Thymus (tissue), 11 donors: ENCODE measurements around the gene CCDC141. TPM values are rescaled to one million over a fixed set of nuclear protein-coding genes. Genes with fewer than 3 reads are reported as not detected.

Source experiments
- DNase-seq, 9 donors: peaks; one replicate each; pipeline ENCODE4 v3.0.0-alpha.2; 2013; ENCODE audit warnings: low spot score in 9 of 9, low read depth in 6 of 9, missing footprints in 1 of 9
- H3K27ac ChIP-seq, 2 donors: one replicate each; pipeline ENCODE4 v1.5.1; 2013; ENCODE audit warnings: control low read depth in 1 of 2, low read depth in 1 of 2, low read length in 1 of 2, mild to moderate bottlenecking in 1 of 2, moderate library complexity in 1 of 2
- H3K27me3 ChIP-seq, 2 donors: one replicate each; pipeline ENCODE4 v1.5.1; 2013; ENCODE audit warnings: low read length in 1 of 2; ENCODE audit not compliant: control insufficient read depth in 2 of 2, insufficient read depth in 1 of 2
- H3K36me3 ChIP-seq, 2 donors: one replicate each; pipeline ENCODE4 v1.5.1; 2013; ENCODE audit warnings: low read length in 1 of 2, mild to moderate bottlenecking in 1 of 2, moderate library complexity in 1 of 2; ENCODE audit not compliant: control insufficient read depth in 2 of 2, insufficient read depth in 2 of 2
- H3K4me1 ChIP-seq, 2 donors: one replicate each; pipeline ENCODE4 v1.5.1; 2013; ENCODE audit warnings: low read length in 2 of 2; ENCODE audit not compliant: control insufficient read depth in 2 of 2, insufficient read depth in 2 of 2
- H3K4me3 ChIP-seq, 2 donors: one replicate each; pipeline ENCODE4 v1.5.1; 2013; ENCODE audit warnings: low read length in 2 of 2, control low read depth in 1 of 2, mild to moderate bottlenecking in 1 of 2
- H3K9me3 ChIP-seq, 2 donors: one replicate each; pipeline ENCODE4 v1.5.1; 2013; ENCODE audit warnings: low read length in 1 of 2, mild to moderate bottlenecking in 1 of 2; ENCODE audit not compliant: control insufficient read depth in 2 of 2, insufficient read depth in 1 of 2
- WGBS: extraction: QIAGEN DNeasy Blood & Tissue Kit; methylation state at CpG from one replicate; pipeline ENCODE4 v1.1.7; 2013; 5-methylcytosine and 5-hydroxymethylcytosine counted together
- polyA plus RNA-seq: library from polyadenylated mRNA; stranded (reverse); fragments of 200-250 nt; gene quantifications from one replicate; pipeline ENCODE4 v1.2.3, GENCODE V29; 2013
- total RNA-seq: library from RNA; stranded (reverse); fragments of 120-200 nt; gene quantifications from one replicate; pipeline ENCODE4 v1.2.4, GENCODE V29; 2013
- donor health status: healthy.

The CCDC141 gene
- total and polyA plus RNA-seq, 2 donors, result 0.84 to 5.8 TPM

DNA sequence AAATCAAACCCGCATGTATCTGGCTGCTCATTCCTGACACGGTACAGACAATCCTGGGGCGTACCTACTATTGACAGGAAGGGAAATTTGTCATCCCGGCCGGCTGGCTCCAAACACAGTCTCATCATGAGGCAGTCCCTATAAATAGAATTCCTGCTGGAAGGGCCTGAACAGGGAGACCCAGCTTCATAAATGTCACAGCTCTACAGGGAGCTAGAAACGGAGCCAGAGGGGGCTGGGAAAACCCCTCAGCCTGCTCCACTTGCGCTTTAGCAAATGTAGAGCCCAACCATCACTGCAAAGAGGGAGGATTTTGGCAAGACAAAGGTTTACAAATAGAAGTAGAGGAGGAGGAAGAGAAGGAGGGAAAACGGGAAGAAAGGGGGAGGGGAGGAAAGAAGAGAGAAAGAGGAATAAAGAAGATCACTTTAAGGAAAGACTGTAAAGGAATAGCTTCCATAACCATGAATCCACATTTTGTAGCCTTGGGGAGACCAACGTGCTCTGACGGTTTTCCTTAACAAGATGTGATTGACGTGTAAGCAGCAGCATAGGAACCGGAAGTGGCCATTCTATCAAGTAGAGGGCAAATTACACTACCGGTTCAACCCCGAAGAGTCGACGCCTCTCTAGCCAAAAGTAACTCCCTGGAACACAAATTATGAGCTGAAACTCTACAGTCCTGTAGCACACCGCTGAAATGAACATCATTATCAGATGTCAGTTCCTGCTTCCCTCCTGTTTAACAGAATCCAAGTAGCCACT, 185.9 kb downstream of the CCDC141 start:
- H3K4me3 ChIP-seq, result no peak overlapping the region
- 86% methylated on average over 17 of the region's 17 CpGs for WGBS
- H3K9me3 ChIP-seq, result no peaks in the 10 kb centered on the region
- no peaks in the 10 kb centered on the region for H3K36me3 ChIP-seq
- no peaks in the 10 kb centered on the region for H3K4me1 ChIP-seq
- no peak for DNase-seq
- H3K27ac ChIP-seq, result peak overlapping the region in 1 of 2 donors; percentile 4
- H3K27me3 ChIP-seq, result no peaks in the 10 kb centered on the region

DNA sequence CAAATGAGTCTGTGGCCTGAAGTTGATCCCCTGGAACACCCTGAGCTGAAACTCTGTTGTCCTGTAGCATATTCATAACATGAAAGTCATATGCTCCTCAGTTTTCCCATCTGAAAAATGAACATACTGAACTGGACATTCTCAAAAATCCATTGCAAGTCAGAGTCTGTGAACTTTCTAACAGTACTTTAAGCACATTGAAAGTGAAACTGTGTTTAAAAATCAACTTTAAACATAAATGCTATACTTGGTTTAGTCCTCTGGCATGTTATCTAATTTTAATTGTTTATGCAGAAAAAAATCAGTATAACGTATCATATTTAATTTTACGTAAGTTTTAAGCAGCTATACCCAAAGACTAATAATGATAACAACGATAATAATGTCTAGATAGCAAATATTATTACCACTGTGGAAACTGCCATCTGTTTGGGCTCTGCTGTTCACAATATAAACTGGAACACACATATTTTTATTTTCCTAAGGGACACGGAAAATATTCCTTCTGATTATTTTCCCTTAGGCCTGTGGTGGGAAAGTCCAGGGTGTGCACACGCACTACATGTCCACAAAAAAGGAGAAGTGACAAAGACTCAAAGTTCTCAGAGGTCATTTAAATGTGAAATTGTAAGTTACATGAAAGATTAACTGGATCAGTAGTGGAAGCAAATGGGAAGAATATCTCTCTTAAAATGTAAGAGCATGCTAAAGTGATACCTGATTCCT, 186.6 kb downstream of the CCDC141 start:
- no peaks in the 10 kb centered on the region for H3K27me3 ChIP-seq
- WGBS, result 93% methylated on average over 5 of the region's 5 CpGs
- no peak for DNase-seq
- no peaks in the 10 kb centered on the region for H3K36me3 ChIP-seq
- peak overlapping the region in 1 of 2 donors; percentile 4 for H3K27ac ChIP-seq
- no peaks in the 10 kb centered on the region for H3K4me1 ChIP-seq
- H3K4me3 ChIP-seq, result no peak overlapping the region
- no peaks in the 10 kb centered on the region for H3K9me3 ChIP-seq

- H3K27ac ChIP-seq, result no peak overlapping the region
- no peak for DNase-seq
These were observed 189.4 kb downstream of the CCDC141 start for GRCh38 chr2:178860551-178860950.

DNA sequence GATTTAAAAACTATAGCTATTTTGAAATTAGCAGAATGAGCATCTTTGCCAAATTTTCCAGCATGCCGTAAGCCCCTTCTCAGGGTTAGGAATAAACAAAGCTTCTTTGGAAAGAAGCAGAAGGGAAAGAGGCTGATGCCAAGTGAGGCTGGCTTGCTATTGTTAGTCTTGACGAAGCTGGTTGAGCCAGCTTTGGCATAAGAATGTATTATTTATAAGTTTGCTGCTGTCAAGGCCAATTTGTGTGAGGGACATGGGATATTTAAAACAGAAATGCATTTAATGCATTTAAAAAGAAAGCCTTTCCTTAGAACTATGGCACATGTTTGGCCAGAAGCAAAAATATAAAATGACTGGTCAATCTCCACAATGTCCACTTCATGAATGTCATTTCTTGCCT, 190.2 kb downstream of the CCDC141 start:
- Histone ChIP-seq H3K4me3 (no peak overlapping the region), H3K27ac (no peak overlapping the region), H3K4me1 (no peaks in the 10 kb centered on the region), H3K36me3 (no peaks in the 10 kb centered on the region), H3K27me3 (no peaks in the 10 kb centered on the region), H3K9me3 (no peaks in the 10 kb centered on the region)
- no peak for DNase-seq
- 96% methylated on average over 2 of the region's 2 CpGs for WGBS

More at GRCh38 chr2:178860551-178860950, 189.4 kb downstream of the CCDC141 start:
- H3K27me3 ChIP-seq, result no peaks in the 10 kb centered on the region
- no peaks in the 10 kb centered on the region for H3K9me3 ChIP-seq
- no peak overlapping the region for H3K4me3 ChIP-seq
- 94% methylated on average over 3 of the region's 3 CpGs for WGBS
- H3K4me1 ChIP-seq, result no peaks in the 10 kb centered on the region
- H3K36me3 ChIP-seq, result no peaks in the 10 kb centered on the region

DNA sequence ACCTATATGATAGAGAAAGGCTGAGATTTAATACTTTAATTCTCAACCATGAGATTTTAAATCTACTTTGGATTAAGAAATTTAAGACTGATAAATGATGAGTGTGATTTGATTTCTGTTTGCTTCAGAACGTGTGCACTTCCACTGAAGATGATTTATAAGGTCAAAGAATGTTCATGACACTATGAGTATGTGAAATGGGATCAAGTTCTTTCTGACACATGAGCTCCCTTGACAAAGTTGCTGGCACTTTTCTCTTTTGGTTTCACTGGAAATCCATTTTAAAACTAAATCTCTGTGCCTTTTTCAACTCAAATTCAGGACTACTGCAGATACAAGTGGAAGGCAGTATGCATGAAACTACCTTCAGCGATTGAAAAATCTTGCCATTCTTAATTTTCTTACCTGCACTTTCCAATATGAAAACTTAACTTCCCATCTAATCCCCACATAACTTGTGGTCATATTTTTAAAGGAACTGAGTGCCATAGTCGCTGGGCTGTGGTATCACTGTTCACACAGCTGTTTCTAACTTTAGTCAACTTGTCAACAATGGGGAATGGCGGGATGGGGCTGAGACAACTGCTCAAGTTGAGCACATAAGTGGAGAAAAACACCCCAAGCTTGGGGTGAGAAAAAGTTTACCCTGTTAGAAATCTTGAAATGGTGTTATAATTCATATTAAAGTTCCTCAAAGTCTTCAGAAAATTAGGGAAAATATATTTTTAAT, 190.9 kb downstream of the CCDC141 start:
- Histone ChIP-seq H3K4me3 (no peak overlapping the region), H3K36me3 (no peaks in the 10 kb centered on the region), H3K27me3 (no peaks in the 10 kb centered on the region), H3K9me3 (no peaks in the 10 kb centered on the region), H3K27ac (no peak overlapping the region), H3K4me1 (no peaks in the 10 kb centered on the region)
- DNase-seq, result no peak
- 87% methylated on average over 4 of the region's 4 CpGs for WGBS

GRCh38 chr2:178855151-178855550, 194.8 kb downstream of the CCDC141 start:
- H3K9me3 ChIP-seq, result no peaks in the 10 kb centered on the region
- DNase-seq, result no peak
- no peak overlapping the region for H3K4me3 ChIP-seq
- H3K27me3 ChIP-seq, result no peaks in the 10 kb centered on the region
- no peak overlapping the region for H3K27ac ChIP-seq
- peaks cover 0 to 3% of the 10 kb centered on the region in 2 donors for H3K36me3 ChIP-seq
- no peaks in the 10 kb centered on the region for H3K4me1 ChIP-seq

DNA sequence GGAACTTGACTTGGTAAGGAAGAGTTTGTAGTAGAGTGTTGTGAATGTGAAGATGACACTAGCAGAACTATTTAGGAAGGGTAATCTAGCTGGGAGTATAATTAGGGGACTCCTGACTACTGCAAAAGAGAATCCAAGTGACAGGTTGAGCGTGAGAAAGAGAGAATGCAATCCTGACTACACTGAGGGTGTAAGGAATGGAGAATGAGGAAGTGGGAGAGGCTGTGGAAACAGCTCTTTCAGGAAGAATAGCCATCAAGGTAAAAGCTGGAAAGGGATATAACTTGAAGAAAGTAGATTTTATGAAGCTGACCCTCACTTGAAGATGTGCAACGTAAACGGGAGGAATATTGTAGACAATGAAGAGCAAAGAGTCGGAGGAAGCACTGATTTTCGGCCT, 201.6 kb downstream of the CCDC141 start:
- Histone ChIP-seq H3K36me3 (peaks cover 0 to 3% of the 10 kb centered on the region in 2 donors), H3K27me3 (no peaks in the 10 kb centered on the region), H3K4me3 (no peak overlapping the region), H3K27ac (no peak overlapping the region), H3K4me1 (no peaks in the 10 kb centered on the region), H3K9me3 (no peaks in the 10 kb centered on the region)
- no peak for DNase-seq
- 98% methylated on average over 5 of the region's 5 CpGs for WGBS

DNA sequence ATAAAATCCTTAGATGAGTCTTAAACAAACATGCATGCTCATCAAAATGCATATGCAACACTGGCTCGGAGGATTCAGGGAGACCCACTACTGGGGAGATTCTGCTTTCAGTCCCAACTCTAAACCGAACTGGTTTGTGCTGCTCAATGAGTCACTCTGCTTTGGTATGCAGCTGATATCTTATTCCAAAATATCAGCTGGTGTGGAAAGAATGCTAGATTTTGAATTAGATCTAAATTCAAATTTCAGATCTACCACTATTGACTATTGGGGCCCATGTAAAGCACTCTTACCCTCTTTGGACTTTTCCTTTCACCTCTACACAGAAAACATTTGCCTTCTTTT, 203.5 kb downstream of the CCDC141 start:
- Histone ChIP-seq H3K4me1 (no peaks in the 10 kb centered on the region), H3K27ac (no peak overlapping the region), H3K36me3 (no peaks in the 10 kb centered on the region), H3K9me3 (no peaks in the 10 kb centered on the region), H3K4me3 (no peak overlapping the region), H3K27me3 (no peaks in the 10 kb centered on the region)
- DNase-seq, result no peak
- 96% methylated on average over 2 of the region's 2 CpGs for WGBS
